GM15510 (cell line): ENCODE data around the gene ATP2C2.

ENCODE experiments used
- POLR2A ChIP-seq: IDR thresholded peaks from 3 replicates; pipeline ENCODE4 v1.6.1; 2011; ENCODE audit warnings: borderline replicate concordance; ENCODE audit not compliant: insufficient read length; ENCODE audit errors: extremely low read depth

The ATP2C2 gene

DNA sequence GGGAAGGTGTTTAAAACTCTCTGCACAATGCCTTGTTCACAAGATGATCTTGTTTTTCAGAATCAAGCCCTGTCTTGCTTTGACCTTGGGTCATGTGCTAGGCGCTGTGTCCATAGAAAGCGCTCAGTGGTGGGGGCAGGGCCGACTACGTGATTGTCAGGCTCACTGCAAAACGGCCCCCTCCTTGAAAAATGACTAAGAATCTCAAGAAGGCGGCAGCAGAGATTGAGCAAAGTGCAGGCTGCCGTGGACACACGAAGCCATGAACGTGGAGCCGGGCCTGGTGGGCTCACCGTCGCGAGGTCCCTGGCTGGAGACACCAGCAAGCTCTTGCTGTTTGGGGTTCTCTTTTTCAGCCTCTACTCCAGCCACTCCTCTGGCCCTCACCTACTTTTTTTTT is 10.2 kb downstream of the ATP2C2 start:
- no peak for TF ChIP-seq POLR2A

DNA sequence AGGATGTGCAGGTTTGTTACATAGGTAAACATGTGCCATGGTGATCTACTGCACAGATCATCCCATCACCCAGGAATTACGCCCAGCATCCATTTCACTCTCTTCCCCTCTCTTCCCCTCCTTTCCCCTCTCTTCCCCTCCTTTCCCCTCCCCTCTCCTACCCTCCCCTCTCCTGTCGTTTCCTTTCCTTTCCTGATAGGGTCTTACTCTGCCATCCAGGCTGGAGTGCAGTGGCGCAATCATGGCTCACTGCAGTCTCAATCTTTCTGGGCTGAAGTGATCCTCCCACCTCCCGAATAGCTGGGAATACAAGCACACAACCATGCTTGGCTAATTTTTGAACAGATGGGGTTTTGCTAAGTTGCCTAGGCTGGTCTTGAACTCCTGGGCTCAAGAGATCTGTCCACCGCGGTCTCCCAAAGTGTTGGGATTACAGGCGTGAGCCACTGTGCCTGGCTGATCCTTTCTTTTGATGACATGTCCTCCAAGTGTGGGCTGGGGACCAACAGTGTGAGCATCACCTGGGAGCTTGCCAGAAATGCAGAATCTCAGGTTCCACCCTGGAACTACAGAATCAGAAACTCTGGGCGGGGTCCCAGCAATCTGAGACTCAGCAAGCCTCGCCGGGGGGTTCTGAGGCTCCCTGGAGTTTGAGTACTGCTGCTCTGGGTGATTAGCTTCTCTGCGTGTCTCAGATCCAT is 10.8 kb downstream of the ATP2C2 start:
- TF ChIP-seq POLR2A = no peak

DNA sequence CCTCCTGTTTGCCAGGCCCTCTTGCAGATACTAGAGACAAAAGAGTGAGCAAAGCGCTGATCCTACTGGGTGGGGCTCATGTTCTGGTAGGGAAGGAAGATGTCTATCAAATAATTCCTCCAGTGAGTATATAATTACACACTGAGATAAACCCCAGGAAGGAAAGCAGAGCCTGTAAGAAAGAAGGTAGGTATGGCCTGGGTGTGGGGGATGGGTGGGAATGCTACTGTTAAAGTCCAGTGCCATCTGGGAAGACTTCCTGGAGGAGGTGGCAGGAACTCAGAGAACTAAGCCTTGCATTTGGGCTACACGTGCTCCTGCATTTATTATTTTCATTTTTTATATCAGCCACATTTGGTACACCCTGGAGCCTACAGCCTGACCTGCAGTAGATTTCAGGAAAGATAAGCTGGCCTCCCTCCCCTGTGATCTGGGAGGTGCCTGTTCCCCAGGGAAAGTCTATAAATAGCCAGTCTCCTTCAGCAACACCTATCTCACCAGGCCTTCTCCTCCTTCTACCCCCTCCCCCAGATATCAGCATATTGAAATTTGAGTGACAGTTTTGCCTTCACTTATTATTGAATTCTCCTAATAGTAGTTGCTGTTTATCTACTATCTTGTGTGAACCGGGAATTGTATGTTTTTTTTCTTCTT is 11.5 kb downstream of the ATP2C2 start:
- TF ChIP-seq POLR2A = no peak

DNA sequence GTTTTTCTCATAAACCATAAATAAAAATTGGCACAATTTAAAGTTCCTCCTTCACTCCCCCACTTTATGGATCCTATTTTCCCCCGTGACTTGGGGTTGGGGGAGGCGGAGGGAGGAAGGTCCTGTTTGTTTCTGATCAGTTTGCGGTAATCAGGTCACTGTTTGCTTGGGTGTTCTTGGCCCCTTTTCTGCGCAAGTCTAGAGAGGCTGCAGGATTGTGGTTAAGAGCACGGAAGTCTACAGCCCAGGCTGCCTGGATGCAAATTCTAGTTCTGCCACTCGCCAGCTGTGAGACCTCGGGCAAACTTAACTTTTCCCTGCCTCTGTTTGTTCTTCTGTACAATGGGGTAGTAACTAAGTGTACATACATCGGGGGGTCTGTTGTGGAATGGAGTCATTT is 12.1 kb downstream of the ATP2C2 start:
- TF ChIP-seq POLR2A = no peak

DNA sequence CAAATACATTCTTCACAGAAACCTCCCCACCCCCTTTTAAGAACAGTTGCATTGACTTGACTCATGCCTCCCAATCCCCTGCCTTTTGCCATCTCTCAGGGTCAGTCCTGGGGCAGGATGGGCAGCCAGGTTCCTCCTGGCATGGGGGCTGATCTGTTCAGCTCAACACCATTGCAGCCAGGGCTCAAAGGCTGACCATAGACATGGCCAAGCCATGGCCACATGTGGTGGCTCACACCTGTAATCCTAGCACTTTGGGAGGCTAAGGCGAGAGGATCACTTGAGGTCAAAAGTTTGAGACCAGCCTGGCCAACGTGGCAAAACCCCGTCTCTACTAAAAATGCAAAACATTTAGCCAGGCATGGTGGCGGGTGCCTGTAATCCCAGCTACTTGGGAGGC is 14.1 kb downstream of the ATP2C2 start:
- TF ChIP-seq POLR2A = no peak

DNA sequence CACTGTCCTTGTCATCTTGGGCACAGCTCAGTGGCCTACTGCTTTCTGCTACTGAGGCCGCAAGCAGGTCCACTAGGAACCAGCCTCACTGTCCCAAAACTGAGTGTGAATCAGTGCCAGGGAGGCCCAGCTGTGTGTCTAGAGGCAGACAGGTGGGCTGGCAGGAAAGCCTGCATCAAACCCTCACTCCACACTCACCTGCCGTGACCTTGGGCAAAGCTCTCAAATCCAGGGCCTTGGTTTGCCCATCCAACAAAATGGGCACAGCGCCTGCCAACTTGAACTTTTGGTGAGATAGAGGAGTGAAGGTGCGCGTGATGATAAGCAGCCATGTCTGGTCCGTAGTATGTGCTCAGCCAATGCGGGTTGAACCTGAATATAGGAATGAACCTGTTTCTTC is 14.8 kb downstream of the ATP2C2 start:
- no peak for TF ChIP-seq POLR2A

DNA sequence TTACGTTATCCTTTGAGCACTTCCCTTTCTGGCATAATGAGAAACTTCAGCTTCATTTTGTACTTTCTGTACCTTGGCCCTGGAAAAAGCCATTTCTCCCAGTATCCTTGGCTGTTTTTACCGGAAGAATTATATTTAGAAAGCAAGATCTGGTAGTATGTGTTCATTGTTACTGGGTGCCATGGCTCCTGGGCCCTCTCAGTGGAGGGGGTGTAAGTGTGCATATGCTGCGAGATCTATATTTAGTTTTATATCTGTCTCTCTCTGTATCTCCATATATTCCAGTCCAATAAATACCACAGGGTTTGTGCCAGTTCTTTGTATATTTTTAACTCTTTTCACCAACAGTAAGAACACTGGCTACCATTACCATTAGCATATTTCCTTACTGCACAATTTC is 17.7 kb downstream of the ATP2C2 start:
- TF ChIP-seq POLR2A = no peak

DNA sequence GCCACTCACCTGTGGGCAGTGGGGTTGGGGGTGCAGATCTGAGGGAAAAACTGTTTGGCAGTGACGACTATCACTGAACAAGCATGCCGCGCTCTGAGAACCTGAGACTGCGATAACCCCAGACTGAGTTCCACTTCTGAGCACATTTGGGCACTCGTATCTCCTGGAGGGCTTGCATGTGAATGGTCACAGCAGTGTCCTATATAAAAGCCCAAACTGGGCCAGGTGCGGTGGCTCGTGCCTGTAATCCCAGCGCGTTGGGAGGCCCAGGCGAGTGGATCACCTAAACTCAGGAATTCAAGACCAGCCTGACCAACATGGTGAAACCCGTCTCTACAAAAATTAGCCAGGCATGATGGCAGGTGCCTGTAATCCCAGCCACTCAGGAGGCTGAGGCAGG is 18.7 kb downstream of the ATP2C2 start:
- no peak for TF ChIP-seq POLR2A

DNA sequence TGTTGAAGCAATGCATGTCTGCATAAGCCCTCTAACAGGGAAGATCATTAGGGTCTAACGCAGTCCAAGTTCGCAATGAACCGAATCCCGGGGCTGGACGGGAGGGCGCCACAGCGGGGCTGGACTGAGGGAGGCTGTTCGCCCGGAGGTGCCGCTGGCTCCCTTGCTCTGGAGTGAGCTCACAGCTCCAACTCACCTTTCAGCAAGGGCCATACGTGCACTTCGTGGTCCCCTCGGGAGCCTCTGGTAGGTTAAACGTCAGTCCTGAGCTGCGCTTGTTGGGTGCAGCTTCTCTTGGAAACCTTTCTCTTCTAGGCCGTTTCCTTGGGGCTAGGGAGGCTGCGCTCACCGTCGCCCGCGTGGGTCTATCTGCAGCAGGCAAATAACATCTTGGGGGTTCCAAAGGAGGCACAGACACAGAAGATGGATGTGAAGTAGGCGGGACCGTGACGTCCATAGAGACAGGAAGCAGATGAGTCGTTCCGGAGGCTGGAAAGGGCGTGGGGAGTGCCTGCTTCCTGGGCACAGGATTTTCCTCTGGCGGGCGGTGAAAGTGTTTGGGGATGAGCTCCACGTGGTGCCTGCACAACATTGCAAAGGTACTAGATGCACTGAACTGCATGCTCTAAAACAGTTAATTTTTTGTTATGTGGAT is 21.9 kb downstream of the ATP2C2 start:
- no peak for TF ChIP-seq POLR2A

DNA sequence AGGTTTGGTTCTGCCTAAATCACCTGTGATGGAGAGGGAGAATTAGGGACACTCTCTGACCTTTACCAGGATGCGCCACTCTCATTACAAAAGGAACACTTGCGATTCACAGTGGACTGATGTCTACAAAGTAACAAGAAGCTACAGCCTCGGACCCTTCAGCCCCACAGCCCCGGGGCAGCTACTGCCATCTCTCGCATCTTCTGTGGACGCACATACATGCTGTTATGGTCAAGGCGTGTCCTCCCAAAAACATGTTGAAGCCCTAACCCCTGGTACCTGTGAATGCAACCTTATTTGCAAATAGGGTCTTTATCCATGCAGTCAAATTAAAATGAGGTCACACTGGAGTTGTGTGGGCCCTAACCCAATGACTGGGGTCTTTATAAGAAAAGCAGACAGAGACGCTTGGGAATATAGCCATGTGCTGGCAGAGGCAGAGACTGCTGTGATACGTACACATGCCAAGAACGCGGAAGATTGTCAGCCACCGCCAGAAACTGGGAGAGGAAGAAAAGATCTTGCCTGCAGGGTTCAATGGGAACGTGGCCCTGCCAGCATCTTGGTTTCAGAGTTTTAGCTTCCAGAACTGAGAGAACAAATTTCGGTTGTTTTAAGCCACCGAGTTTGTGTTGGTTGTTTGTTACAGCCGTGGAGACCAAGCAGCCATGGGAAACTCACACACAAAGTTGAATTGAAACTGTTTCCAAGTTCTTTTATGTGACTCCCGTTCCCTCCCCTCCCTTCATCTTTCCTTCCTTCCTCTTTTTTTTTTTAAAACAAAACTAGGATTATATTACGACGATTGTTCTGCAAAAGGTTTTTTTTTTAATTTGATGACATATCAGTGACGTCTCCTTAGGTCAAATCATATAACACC is 23.1 kb downstream of the ATP2C2 start:
- no peak for TF ChIP-seq POLR2A

DNA sequence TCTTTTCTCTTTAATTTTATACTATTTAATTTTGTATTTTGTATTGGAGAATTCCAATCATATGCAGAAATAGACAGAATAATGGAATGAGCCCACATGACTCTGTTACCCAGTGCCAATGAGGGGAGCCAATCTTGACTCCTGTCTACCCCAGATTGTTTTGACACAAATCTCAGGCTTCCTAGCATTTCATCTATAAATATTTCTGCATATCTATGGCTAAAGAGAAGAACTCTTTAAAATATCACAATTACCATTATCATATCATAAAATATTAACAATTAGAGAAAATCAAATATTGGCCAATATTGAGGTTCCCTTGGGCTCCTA is 23.7 kb downstream of the ATP2C2 start:
- no peak for TF ChIP-seq POLR2A

DNA sequence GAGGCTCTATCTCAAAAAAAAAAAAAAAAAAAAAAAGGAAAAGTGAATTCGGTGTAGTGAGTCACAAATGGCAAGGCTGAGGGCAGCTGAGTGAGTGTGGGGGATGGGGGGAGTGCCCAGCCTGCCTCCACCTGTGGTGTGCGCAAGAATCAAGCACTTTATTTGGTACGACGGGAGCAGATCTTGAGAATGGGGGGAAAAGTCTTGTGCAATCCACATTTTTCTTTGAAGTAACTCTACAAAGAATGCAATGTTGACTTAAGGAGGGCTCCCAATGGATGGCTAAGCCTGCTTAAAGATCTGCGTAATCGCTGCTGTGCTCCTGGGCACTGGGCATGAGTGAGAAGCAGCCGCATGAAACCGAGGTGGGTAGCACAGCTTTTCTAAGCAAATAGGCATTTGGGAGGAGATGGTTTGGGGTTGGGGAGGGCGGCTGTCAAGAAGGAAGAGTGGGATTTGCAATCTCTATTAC is 28.2 kb downstream of the ATP2C2 start:
- no peak for TF ChIP-seq POLR2A

DNA sequence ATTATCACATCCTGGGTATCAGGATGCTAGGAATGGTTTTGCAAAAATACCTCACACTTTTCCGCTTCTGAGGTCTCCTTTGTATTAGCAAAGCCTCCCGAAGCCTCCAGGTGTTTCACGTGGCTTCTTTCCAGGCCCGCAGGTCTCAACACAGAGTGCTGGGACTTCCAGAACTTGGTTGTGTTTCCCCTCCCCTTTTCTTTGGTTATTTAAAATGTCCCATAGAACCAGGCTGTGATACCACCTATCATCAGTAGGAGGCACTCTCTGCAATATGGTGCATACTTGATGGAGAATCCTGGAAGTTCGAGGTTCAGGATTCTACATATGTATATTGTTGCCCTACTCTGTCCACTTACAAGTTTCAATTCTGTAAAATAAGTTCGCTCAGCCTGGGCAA is 28.8 kb downstream of the ATP2C2 start:
- TF ChIP-seq POLR2A = no peak

DNA sequence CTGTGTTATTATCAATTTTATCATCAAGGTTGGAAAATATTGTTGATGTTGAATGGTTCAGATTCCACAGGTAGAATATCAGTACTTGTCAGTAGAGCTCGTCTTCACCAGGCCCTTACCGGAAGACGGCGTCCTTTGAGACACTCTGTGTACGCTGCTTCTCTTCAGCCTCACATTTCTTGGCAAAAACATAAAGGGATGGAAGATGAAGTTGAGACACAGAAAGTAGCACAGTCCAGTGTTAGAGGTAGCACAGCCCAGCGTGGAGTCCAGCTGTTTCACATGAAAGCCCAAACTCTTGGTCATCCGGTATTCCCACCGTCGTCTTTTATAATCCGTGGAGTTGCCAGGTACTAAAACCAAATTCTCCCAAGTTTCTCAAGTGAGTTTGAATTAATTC is 30.4 kb downstream of the ATP2C2 start:
- TF ChIP-seq POLR2A = no peak

DNA sequence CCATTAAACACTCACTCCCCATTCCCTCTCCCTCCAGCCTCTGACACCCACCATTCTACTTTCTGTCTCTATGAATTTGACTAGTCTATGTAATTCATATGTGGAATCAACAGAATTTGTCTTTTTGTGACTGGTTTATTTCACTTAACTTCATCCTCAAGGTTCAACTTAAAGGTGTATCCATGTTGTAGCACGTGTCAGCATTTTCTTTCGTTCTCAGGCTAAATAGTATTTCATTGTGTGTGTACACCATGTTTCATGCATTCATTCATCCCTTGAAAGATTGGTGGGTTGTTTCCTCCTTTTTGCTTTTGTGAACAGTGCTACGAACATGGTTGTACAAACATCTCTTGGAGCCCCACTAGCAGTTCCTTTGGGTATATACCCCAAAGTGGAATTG is 36.0 kb downstream of the ATP2C2 start:
- TF ChIP-seq POLR2A = no peak
